SK-N-MC (cell line): ENCODE data around the gene GALNT9.

ENCODE experiments used
- EZH2 ChIP-seq: fragments of 200-600 bp; sonication (generic); IDR thresholded peaks from one replicate; pipeline ENCODE4 v1.6.1; 2017; ENCODE audit warnings: antibody characterized with exemption
- POLR2AphosphoS5 ChIP-seq: IDR thresholded peaks from 2 replicates; pipeline ENCODE4 v1.6.1; 2012; ENCODE audit warnings: mild to moderate bottlenecking, low read depth, low read length, borderline replicate concordance

GRCh38 chr12:132324173-132324572, 5.2 kb downstream of the GALNT9 start:
- TF ChIP-seq EZH2, result no peak
- TF ChIP-seq POLR2AphosphoS5, result no peak
